NCI-H2107 treated with DMSO at 0.1 percent for 48 hours (cell line): ENCODE results near the gene ARVCF.

Experiments
- DNase-seq: peaks from one replicate; lab custom pipeline; 2025; ENCODE audit not compliant: unreplicated experiment; lab: John Stamatoyannopoulos, UW

Gene ARVCF

GRCh38 chr22:20016734-20017621 is at the start of gene ARVCF:
Gene ARVCF (minus strand): TSS chr22:20016823. CDS start chr22:19990794, 26,029 bp downstream.
- DNase-seq: peak; percentile 43

- DNase-seq: no peak
These were observed 49.4 kb upstream of the ARVCF start for GRCh38 chr22:20065896-20066616.

- no peak for DNase-seq
These were observed 48.1 kb upstream of the ARVCF start for GRCh38 chr22:20064545-20065262.

- DNase-seq: no peak
These were observed 47.5 kb upstream of the ARVCF start for GRCh38 chr22:20064140-20064480.

GRCh38 chr22:20063271-20064139 is 46.9 kb upstream of the ARVCF start:
- DNase-seq: no peak

- no peak for DNase-seq
These were observed 46.1 kb upstream of the ARVCF start for GRCh38 chr22:20062766-20063083.

GRCh38 chr22:20062043-20062765 is 45.6 kb upstream of the ARVCF start:
- DNase-seq: no peak

- no peak for DNase-seq
These were observed 44.8 kb upstream of the ARVCF start for GRCh38 chr22:20061481-20061861.

- no peak for DNase-seq
These were observed 44.3 kb upstream of the ARVCF start for GRCh38 chr22:20060700-20061480.

GRCh38 chr22:20058989-20059770 is 42.6 kb upstream of the ARVCF start:
- no peak for DNase-seq

GRCh38 chr22:20057596-20058268 is 41.1 kb upstream of the ARVCF start:
- DNase-seq: no peak

GRCh38 chr22:20056696-20057386 is 40.2 kb upstream of the ARVCF start:
- no peak for DNase-seq

- no peak for DNase-seq
These were observed 39.5 kb upstream of the ARVCF start for GRCh38 chr22:20056161-20056560.

GRCh38 chr22:20055654-20056053 is 39.0 kb upstream of the ARVCF start:
- DNase-seq: no peak

- no peak for DNase-seq
These were observed 38.5 kb upstream of the ARVCF start for GRCh38 chr22:20055144-20055543.

GRCh38 chr22:20054485-20054884 is 37.9 kb upstream of the ARVCF start:
- no peak for DNase-seq

- DNase-seq: no peak
These were observed 37.4 kb upstream of the ARVCF start for GRCh38 chr22:20054034-20054427.
